ENCODE data around the gene LPP. TPM values are rescaled to one million over a fixed set of nuclear protein-coding genes. Genes with fewer than 3 reads are reported as not detected.

Gene LPP
- polyA plus RNA-seq, 1 experiment = 60.0 TPM

GRCh38 chr3:188230962-188231361 is 77.0 kb downstream of the LPP start:
- Histone ChIP-seq H3K4me3 (ENCODE audit: low read depth, low read length) (no peak overlapping the region), H3K27me3 (ENCODE audit: control insufficient read depth, insufficient read depth, low read length) (no peaks in the 10 kb centered on the region), H3K36me3 (ENCODE audit: control insufficient read depth, insufficient read depth, low read length) (no peaks in the 10 kb centered on the region)
- POLR2A ChIA-PET = no interaction called here
- no peak for TF ChIP-seq CTCF (IDR thresholded peaks at IDR 0.05; ENCODE audit: insufficient read depth, low read depth, low read length)
- CTCF ChIA-PET = interaction anchor here (1.2 to 1.5 kb wide), 2 partner anchors 19 to 490 kb away, joined by 3 read pairs; no protein-coding TSS in a partner anchor
- DNase-seq (ENCODE audit: low read depth) = peak; percentile 29

- no peak for DNase-seq (ENCODE audit: low read depth)
- Histone ChIP-seq H3K4me3 (ENCODE audit: low read depth, low read length) (no peak overlapping the region), H3K36me3 (ENCODE audit: control insufficient read depth, insufficient read depth, low read length) (no peaks in the 10 kb centered on the region), H3K27me3 (ENCODE audit: control insufficient read depth, insufficient read depth, low read length) (no peaks in the 10 kb centered on the region)
- TF ChIP-seq CTCF (IDR thresholded peaks at IDR 0.05; ENCODE audit: insufficient read depth, low read depth, low read length) = no peak
- POLR2A ChIA-PET = no interaction called here
- CTCF ChIA-PET = interaction anchor here (1.2 to 1.5 kb wide), 2 partner anchors 19 to 491 kb away, joined by 3 read pairs; no protein-coding TSS in a partner anchor
Observed at GRCh38 chr3:188231456-188231855, 77.5 kb downstream of the LPP start.

- no peak for DNase-seq (ENCODE audit: low read depth)
- no peak for TF ChIP-seq CTCF (IDR thresholded peaks at IDR 0.05; ENCODE audit: insufficient read depth, low read depth, low read length)
- Histone ChIP-seq H3K4me3 (ENCODE audit: low read depth, low read length) (no peak overlapping the region), H3K36me3 (ENCODE audit: control insufficient read depth, insufficient read depth, low read length) (no peaks in the 10 kb centered on the region), H3K27me3 (ENCODE audit: control insufficient read depth, insufficient read depth, low read length) (no peaks in the 10 kb centered on the region)
- POLR2A ChIA-PET = interaction anchor here (0.6 kb wide), 1 partner anchor 942 kb away, joined by 3 read pairs; no protein-coding TSS in a partner anchor
- CTCF ChIA-PET = interaction anchor here (1.5 kb wide), 1 partner anchor 492 kb away, joined by 3 read pairs; no protein-coding TSS in a partner anchor
Observed at GRCh38 chr3:188232656-188233055, 78.7 kb downstream of the LPP start.

GRCh38 chr3:188233320-188233719 is 79.4 kb downstream of the LPP start:
- CTCF ChIA-PET = no interaction called here
- no peak for DNase-seq (ENCODE audit: low read depth)
- H3K36me3 ChIP-seq (ENCODE audit: control insufficient read depth, insufficient read depth, low read length) = no peaks in the 10 kb centered on the region
- no peak for TF ChIP-seq CTCF (IDR thresholded peaks at IDR 0.05; ENCODE audit: insufficient read depth, low read depth, low read length)
- no peaks in the 10 kb centered on the region for H3K27me3 ChIP-seq (ENCODE audit: control insufficient read depth, insufficient read depth, low read length)
- POLR2A ChIA-PET = interaction anchor here (0.6 kb wide), 1 partner anchor 942 kb away, joined by 3 read pairs; no protein-coding TSS in a partner anchor
- H3K4me3 ChIP-seq (ENCODE audit: low read depth, low read length) = no peak overlapping the region

GRCh38 chr3:188234132-188234531 is 80.2 kb downstream of the LPP start:
- no peaks in the 10 kb centered on the region for H3K36me3 ChIP-seq (ENCODE audit: control insufficient read depth, insufficient read depth, low read length)
- POLR2A ChIA-PET = no interaction called here
- CTCF ChIA-PET = no interaction called here

More at GRCh38 chr3:188234132-188234531, 80.2 kb downstream of the LPP start:
- DNase-seq (ENCODE audit: low read depth) = no peak
- Histone ChIP-seq H3K4me3 (ENCODE audit: low read depth, low read length) (no peak overlapping the region), H3K27me3 (ENCODE audit: control insufficient read depth, insufficient read depth, low read length) (no peaks in the 10 kb centered on the region)
- TF ChIP-seq CTCF (IDR thresholded peaks at IDR 0.05; ENCODE audit: insufficient read depth, low read depth, low read length) = no peak
